ENCODE data around the gene KDM3A.
A peak's percentile ranks its signal among the peaks of the same experiment; 100 is the strongest.

Gene KDM3A

GRCh38 chr2:86523491-86523890, 82.3 kb downstream of the KDM3A start:
- no peak overlapping the region for H3K27ac ChIP-seq
- TF ChIP-seq CTCF (IDR thresholded peaks at IDR 0.05; ENCODE audit: low read depth, low read length, missing control alignments): no peak
- in situ Hi-C loops (cut with HindIII; ENCODE audit: low pct_ligation_motif_present, low sequenced_read_pairs): no loop called here
- no peaks in the 10 kb centered on the region for H3K27me3 ChIP-seq (replicated peaks)
- no peaks in the 10 kb centered on the region for H3K36me3 ChIP-seq (replicated peaks)
- H3K4me3 ChIP-seq (ENCODE audit: low read depth, low read length): no peak overlapping the region
- DNase-seq: no peak

GRCh38 chr2:86525421-86526340, 84.5 kb downstream of the KDM3A start:
- H3K27me3 ChIP-seq (replicated peaks): no peaks in the 10 kb centered on the region
- H3K27ac ChIP-seq: no peak overlapping the region
- no peak for TF ChIP-seq CTCF (IDR thresholded peaks at IDR 0.05; ENCODE audit: low read depth, low read length, missing control alignments)
- H3K4me3 ChIP-seq (ENCODE audit: low read depth, low read length): no peak overlapping the region
- in situ Hi-C loops (cut with HindIII; ENCODE audit: low pct_ligation_motif_present, low sequenced_read_pairs): no loop called here
- no peak for DNase-seq
- H3K36me3 ChIP-seq (replicated peaks): no peaks in the 10 kb centered on the region

GRCh38 chr2:86533589-86533988, 92.4 kb downstream of the KDM3A start:
- Histone ChIP-seq H3K4me3 (ENCODE audit: low read depth, low read length) (no peak overlapping the region), H3K27me3 (replicated peaks) (no peaks in the 10 kb centered on the region), H3K36me3 (replicated peaks) (no peaks in the 10 kb centered on the region), H3K27ac (no peak overlapping the region)
- DNase-seq: no peak
- in situ Hi-C loops (cut with HindIII; ENCODE audit: low pct_ligation_motif_present, low sequenced_read_pairs): no loop called here
- no peak for TF ChIP-seq CTCF (IDR thresholded peaks at IDR 0.05; ENCODE audit: low read depth, low read length, missing control alignments)

- in situ Hi-C loops (cut with HindIII; ENCODE audit: low pct_ligation_motif_present, low sequenced_read_pairs): no loop called here
- peak; percentile 7 for DNase-seq
- H3K36me3 ChIP-seq (replicated peaks): no peaks in the 10 kb centered on the region
- no peak overlapping the region for H3K4me3 ChIP-seq (ENCODE audit: low read depth, low read length)
- TF ChIP-seq CTCF (IDR thresholded peaks at IDR 0.05; ENCODE audit: low read depth, low read length, missing control alignments): no peak
- no peaks in the 10 kb centered on the region for H3K27me3 ChIP-seq (replicated peaks)
- no peak overlapping the region for H3K27ac ChIP-seq
Observed at GRCh38 chr2:86541334-86541733, 100.2 kb downstream of the KDM3A start.
